Measurements from ENCODE around the gene SLC24A4.

Gene SLC24A4

GRCh38 chr14:92348154-92348553, 25.2 kb downstream of the SLC24A4 start:
- FAIRE-seq = no peak
- TF ChIP-seq POLR2AphosphoS5 (IDR thresholded peaks at IDR 0.05; ENCODE audit: low read depth, low read length) = no peak
- TF ChIP-seq POLR2A (IDR thresholded peaks at IDR 0.05; ENCODE audit: low read depth, low read length) = no peak
- TF ChIP-seq TAF1 (IDR thresholded peaks at IDR 0.05; ENCODE audit: borderline replicate concordance, low read depth, low read length) = no peak

GRCh38 chr14:92351750-92352149, 28.8 kb downstream of the SLC24A4 start:
- FAIRE-seq = no peak
- DNase-seq (ENCODE audit: insufficient read length) = no peak
- TF ChIP-seq POLR2A (IDR thresholded peaks at IDR 0.05; ENCODE audit: low read depth, low read length) = no peak
- TF ChIP-seq TAF1 (IDR thresholded peaks at IDR 0.05; ENCODE audit: borderline replicate concordance, low read depth, low read length) = no peak
- no peak for TF ChIP-seq POLR2AphosphoS5 (IDR thresholded peaks at IDR 0.05; ENCODE audit: low read depth, low read length)

More at GRCh38 chr14:92348154-92348553, 25.2 kb downstream of the SLC24A4 start:
- DNase-seq (ENCODE audit: insufficient read length) = no peak

GRCh38 chr14:92352158-92352985, 29.4 kb downstream of the SLC24A4 start:
- DNase-seq (ENCODE audit: insufficient read length) (no peak), FAIRE-seq (no peak)
- TF ChIP-seq POLR2AphosphoS5 (IDR thresholded peaks at IDR 0.05; ENCODE audit: low read depth, low read length) (no peak), POLR2A (IDR thresholded peaks at IDR 0.05; ENCODE audit: low read depth, low read length) (no peak), TAF1 (IDR thresholded peaks at IDR 0.05; ENCODE audit: borderline replicate concordance, low read depth, low read length) (no peak)

GRCh38 chr14:92353447-92353846, 30.5 kb downstream of the SLC24A4 start:
- FAIRE-seq = no peak
- TF ChIP-seq POLR2A (IDR thresholded peaks at IDR 0.05; ENCODE audit: low read depth, low read length) (no peak), POLR2AphosphoS5 (IDR thresholded peaks at IDR 0.05; ENCODE audit: low read depth, low read length) (no peak), TAF1 (IDR thresholded peaks at IDR 0.05; ENCODE audit: borderline replicate concordance, low read depth, low read length) (no peak)
- DNase-seq (ENCODE audit: insufficient read length) = no peak

GRCh38 chr14:92356677-92357076, 33.7 kb downstream of the SLC24A4 start:
- no peak for FAIRE-seq
- TF ChIP-seq TAF1 (IDR thresholded peaks at IDR 0.05; ENCODE audit: borderline replicate concordance, low read depth, low read length) (no peak), POLR2A (IDR thresholded peaks at IDR 0.05; ENCODE audit: low read depth, low read length) (no peak), POLR2AphosphoS5 (IDR thresholded peaks at IDR 0.05; ENCODE audit: low read depth, low read length) (no peak)

GRCh38 chr14:92360651-92361370, 37.8 kb downstream of the SLC24A4 start:
- FAIRE-seq (no peak), DNase-seq (ENCODE audit: insufficient read length) (no peak)
- TF ChIP-seq POLR2A (IDR thresholded peaks at IDR 0.05; ENCODE audit: low read depth, low read length) (no peak), TAF1 (IDR thresholded peaks at IDR 0.05; ENCODE audit: borderline replicate concordance, low read depth, low read length) (no peak), POLR2AphosphoS5 (IDR thresholded peaks at IDR 0.05; ENCODE audit: low read depth, low read length) (no peak)

More at GRCh38 chr14:92356677-92357076, 33.7 kb downstream of the SLC24A4 start:
- DNase-seq (ENCODE audit: insufficient read length) = no peak

- DNase-seq (ENCODE audit: insufficient read length) = no peak
- no peak for FAIRE-seq
- TF ChIP-seq TAF1 (IDR thresholded peaks at IDR 0.05; ENCODE audit: borderline replicate concordance, low read depth, low read length) = no peak
Measured at GRCh38 chr14:92362781-92363235, 39.8 kb downstream of the SLC24A4 start.

DNA sequence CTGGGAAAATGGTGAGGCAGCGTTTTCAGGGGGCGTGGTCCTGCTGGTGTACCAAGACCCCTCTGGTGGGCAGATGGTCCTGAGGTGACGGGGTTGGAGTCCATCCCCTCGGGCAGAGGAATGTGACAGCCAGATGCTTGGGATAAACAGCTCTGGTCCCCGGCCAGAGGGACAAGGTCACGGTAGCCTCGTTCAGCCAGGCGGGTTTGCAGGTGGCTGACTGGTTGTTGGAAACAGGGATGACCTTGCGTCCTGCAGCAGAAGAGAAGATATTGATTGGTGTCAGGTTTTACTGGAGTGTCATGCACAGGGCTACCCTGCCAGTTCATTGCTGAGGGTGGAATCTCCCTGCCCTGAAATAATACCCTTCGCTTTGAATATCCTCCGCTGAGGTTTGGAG, 43.3 kb downstream of the SLC24A4 start:
- no peak for FAIRE-seq
- DNase-seq (ENCODE audit: insufficient read length) = no peak
- no peak for TF ChIP-seq TAF1 (IDR thresholded peaks at IDR 0.05; ENCODE audit: borderline replicate concordance, low read depth, low read length)
- no peak for TF ChIP-seq POLR2A (IDR thresholded peaks at IDR 0.05; ENCODE audit: low read depth, low read length)
- TF ChIP-seq POLR2AphosphoS5 (IDR thresholded peaks at IDR 0.05; ENCODE audit: low read depth, low read length) = no peak

- DNase-seq (ENCODE audit: insufficient read length) (no peak), FAIRE-seq (no peak)
- TF ChIP-seq POLR2A (IDR thresholded peaks at IDR 0.05; ENCODE audit: low read depth, low read length) (no peak), POLR2AphosphoS5 (IDR thresholded peaks at IDR 0.05; ENCODE audit: low read depth, low read length) (no peak)
Measured at GRCh38 chr14:92368001-92368400, 45.0 kb downstream of the SLC24A4 start.

GRCh38 chr14:92369097-92369496, 46.1 kb downstream of the SLC24A4 start:
- DNase-seq (ENCODE audit: insufficient read length) (no peak), FAIRE-seq (no peak)
- TF ChIP-seq POLR2A (IDR thresholded peaks at IDR 0.05; ENCODE audit: low read depth, low read length) = no peak
- no peak for TF ChIP-seq POLR2AphosphoS5 (IDR thresholded peaks at IDR 0.05; ENCODE audit: low read depth, low read length)
- TF ChIP-seq TAF1 (IDR thresholded peaks at IDR 0.05; ENCODE audit: borderline replicate concordance, low read depth, low read length) = no peak

GRCh38 chr14:92372230-92372629, 49.3 kb downstream of the SLC24A4 start:
- FAIRE-seq = no peak
- TF ChIP-seq POLR2A (IDR thresholded peaks at IDR 0.05; ENCODE audit: low read depth, low read length) (no peak), POLR2AphosphoS5 (IDR thresholded peaks at IDR 0.05; ENCODE audit: low read depth, low read length) (no peak), TAF1 (IDR thresholded peaks at IDR 0.05; ENCODE audit: borderline replicate concordance, low read depth, low read length) (no peak)
- no peak for DNase-seq (ENCODE audit: insufficient read length)

DNA sequence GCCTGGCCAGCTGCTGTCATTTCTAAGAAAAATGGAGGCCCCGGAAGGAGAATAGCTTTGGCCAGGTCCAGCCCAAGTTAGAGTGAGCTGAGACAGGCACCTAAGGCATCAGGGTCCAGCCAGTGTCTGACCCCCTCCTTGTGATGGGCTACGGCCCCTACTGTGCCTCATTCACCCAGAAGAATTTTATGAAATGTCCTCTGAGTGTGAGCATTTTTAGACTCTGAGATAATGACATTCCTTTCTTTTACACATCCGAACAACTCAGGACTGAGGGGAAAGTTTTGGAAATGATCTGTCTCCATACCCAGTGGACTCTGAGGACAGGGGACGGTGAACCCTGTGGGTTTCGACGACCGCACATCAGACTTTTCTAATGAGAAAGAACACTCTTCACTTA, 50.4 kb downstream of the SLC24A4 start:
- no peak for DNase-seq (ENCODE audit: insufficient read length)
- TF ChIP-seq TAF1 (IDR thresholded peaks at IDR 0.05; ENCODE audit: borderline replicate concordance, low read depth, low read length) (no peak), POLR2AphosphoS5 (IDR thresholded peaks at IDR 0.05; ENCODE audit: low read depth, low read length) (no peak), POLR2A (IDR thresholded peaks at IDR 0.05; ENCODE audit: low read depth, low read length) (no peak)
- no peak for FAIRE-seq

All from GM12892 (cell line).